Breast epithelium (tissue), 4 donors: ENCODE data around the gene SLC39A11. TPM values are rescaled to one million over a fixed set of nuclear protein-coding genes. Genes with fewer than 3 reads are reported as not detected.

ENCODE experiments used
- DNase-seq, 2 donors: peaks; one replicate each; pipeline ENCODE4 v3.0.0-alpha.2; 2019; ENCODE audit warnings: low spot score in 2 of 2
- H3K27ac ChIP-seq, 2 donors: fragments of 200-600 bp; sonication (generic) in 1 of 2; one replicate each; pipeline ENCODE4 v1.5.1; 2016 to 2019; ENCODE audit warnings: mild to moderate bottlenecking in 1 of 2
- H3K27me3 ChIP-seq, 2 donors: fragments of 200-600 bp; sonication (generic) in 1 of 2; one replicate each; pipeline versions ENCODE4 v1.5.1 to v1.6.0; 2017 to 2019; ENCODE audit warnings: control low read depth in 1 of 2, mild to moderate bottlenecking in 1 of 2
- H3K36me3 ChIP-seq: fragments of 200-600 bp; one replicate; pipeline ENCODE4 v1.5.1; 2019
- H3K4me1 ChIP-seq, 2 donors: fragments of 200-600 bp; sonication (generic); one replicate each; pipeline ENCODE4 v1.5.1; 2016 to 2019; ENCODE audit warnings: control low read depth in 1 of 2
- H3K4me3 ChIP-seq, 3 donors: fragments of 200-600 bp; sonication (generic); 1 replicate in 2 of 3; 2 replicates in 1 of 3; pipeline ENCODE4 v1.5.1; 2016 to 2019; ENCODE audit warnings: mild to moderate bottlenecking in 3 of 3, moderate library complexity in 2 of 3
- H3K9me3 ChIP-seq, 2 donors: fragments of 200-600 bp; sonication (generic) in 1 of 2; one replicate each; pipeline ENCODE4 v1.5.1; 2016 to 2019; ENCODE audit warnings: control low read depth in 1 of 2
- CTCF ChIP-seq, 3 donors: fragments of 450-650 bp; IDR thresholded peaks; one replicate each; pipeline ENCODE4 v1.5.1; 2016 to 2017; ENCODE audit warnings: antibody characterized with exemption in 3 of 3, mild to moderate bottlenecking in 3 of 3, moderate library complexity in 3 of 3
- POLR2A ChIP-seq: fragments of 450-650 bp; IDR thresholded peaks from one replicate; pipeline ENCODE4 v1.6.1; 2016; ENCODE audit warnings: antibody characterized with exemption, mild to moderate bottlenecking, moderate library complexity
- POLR2AphosphoS5 ChIP-seq, 3 donors: sonication (generic); formaldehyde crosslinking; IDR thresholded peaks; one replicate each; pipeline ENCODE4 v1.6.1; 2017; ENCODE audit warnings: antibody characterized with exemption in 3 of 3
- intact Hi-C: fragments of 100-400 bp; cut with DNase I; formaldehyde crosslinking; loops from one replicate; pipeline ENCODE4 v1.15.1; 2023; ENCODE audit warnings: low total_unique reads
- total RNA-seq, 3 donors: library from RNA; depleted of rRNA; stranded (reverse); fragments of >200 nt; gene quantifications; one replicate each; pipeline ENCODE4 v1.1.0, GENCODE V29; 2016

SLC39A11 gene
- total RNA-seq, 3 donors from 2014 or later = 31.8 to 54.6 (median 47.0) TPM

GRCh38 chr17:72853440-72854415 is 238.8 kb downstream of the SLC39A11 start:
- H3K27ac ChIP-seq = no peak overlapping the region
- no peaks in the 10 kb centered on the region for H3K27me3 ChIP-seq
- H3K9me3 ChIP-seq = no peaks in the 10 kb centered on the region
- no peaks in the 10 kb centered on the region for H3K36me3 ChIP-seq
- DNase-seq = no peak
- intact Hi-C loops = no loop called here
- H3K4me1 ChIP-seq = no peaks in the 10 kb centered on the region
- H3K4me3 ChIP-seq = no peak overlapping the region
- TF ChIP-seq CTCF (IDR thresholded peaks at IDR 0.05) = no peak
- TF ChIP-seq POLR2AphosphoS5 (IDR thresholded peaks at IDR 0.05) = no peak
- no peak for TF ChIP-seq POLR2A

GRCh38 chr17:72852277-72852938 is 240.1 kb downstream of the SLC39A11 start:
- intact Hi-C loops = no loop called here
- DNase-seq = no peak
- Histone ChIP-seq H3K27ac (no peak overlapping the region), H3K4me3 (no peak overlapping the region), H3K36me3 (no peaks in the 10 kb centered on the region), H3K4me1 (no peaks in the 10 kb centered on the region), H3K9me3 (no peaks in the 10 kb centered on the region), H3K27me3 (no peaks in the 10 kb centered on the region)
- TF ChIP-seq POLR2AphosphoS5 (IDR thresholded peaks at IDR 0.05) (no peak), POLR2A (no peak), CTCF (IDR thresholded peaks at IDR 0.05) (no peak)

- H3K27me3 ChIP-seq = no peaks in the 10 kb centered on the region
- no peaks in the 10 kb centered on the region for H3K4me1 ChIP-seq
- no peak overlapping the region for H3K27ac ChIP-seq
- no peaks in the 10 kb centered on the region for H3K36me3 ChIP-seq
- H3K9me3 ChIP-seq = no peaks in the 10 kb centered on the region
- intact Hi-C loops = no loop called here
- TF ChIP-seq POLR2AphosphoS5 (IDR thresholded peaks at IDR 0.05) (no peak), CTCF (IDR thresholded peaks at IDR 0.05) (no peak), POLR2A (no peak)
- no peak overlapping the region for H3K4me3 ChIP-seq
- DNase-seq = no peak
These were observed 241.9 kb downstream of the SLC39A11 start for GRCh38 chr17:72850410-72851118.

GRCh38 chr17:72846399-72846798 is 246.1 kb downstream of the SLC39A11 start:
- DNase-seq = no peak
- Histone ChIP-seq H3K4me3 (no peak overlapping the region), H3K4me1 (no peaks in the 10 kb centered on the region), H3K27me3 (no peaks in the 10 kb centered on the region), H3K27ac (no peak overlapping the region), H3K9me3 (no peaks in the 10 kb centered on the region), H3K36me3 (no peaks in the 10 kb centered on the region)
- TF ChIP-seq CTCF (IDR thresholded peaks at IDR 0.05) (no peak), POLR2AphosphoS5 (IDR thresholded peaks at IDR 0.05) (no peak), POLR2A (no peak)
- intact Hi-C loops = no loop called here
